Measurements from ENCODE around the gene SCARB2.

DNA sequence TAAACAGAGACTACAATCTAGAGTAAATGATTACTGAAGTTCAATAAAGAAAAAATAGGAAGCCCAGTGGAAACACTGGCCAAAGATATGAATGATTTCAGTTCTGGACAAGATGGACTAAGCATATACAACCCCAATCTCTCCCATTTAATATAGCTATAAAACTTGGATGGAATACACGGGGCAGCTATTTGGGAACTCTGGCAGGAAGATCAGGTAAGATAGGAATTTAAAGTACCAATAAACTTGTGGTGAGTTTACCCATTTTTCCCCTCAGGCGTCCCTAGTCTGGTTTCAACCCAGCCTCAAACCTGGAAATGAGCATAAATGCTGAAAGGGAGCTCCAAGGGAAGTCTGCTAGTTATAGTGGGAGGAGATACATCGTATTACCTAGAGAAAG, 85.9 kb downstream of the SCARB2 start:
- TF ChIP-seq, protein P1, sequence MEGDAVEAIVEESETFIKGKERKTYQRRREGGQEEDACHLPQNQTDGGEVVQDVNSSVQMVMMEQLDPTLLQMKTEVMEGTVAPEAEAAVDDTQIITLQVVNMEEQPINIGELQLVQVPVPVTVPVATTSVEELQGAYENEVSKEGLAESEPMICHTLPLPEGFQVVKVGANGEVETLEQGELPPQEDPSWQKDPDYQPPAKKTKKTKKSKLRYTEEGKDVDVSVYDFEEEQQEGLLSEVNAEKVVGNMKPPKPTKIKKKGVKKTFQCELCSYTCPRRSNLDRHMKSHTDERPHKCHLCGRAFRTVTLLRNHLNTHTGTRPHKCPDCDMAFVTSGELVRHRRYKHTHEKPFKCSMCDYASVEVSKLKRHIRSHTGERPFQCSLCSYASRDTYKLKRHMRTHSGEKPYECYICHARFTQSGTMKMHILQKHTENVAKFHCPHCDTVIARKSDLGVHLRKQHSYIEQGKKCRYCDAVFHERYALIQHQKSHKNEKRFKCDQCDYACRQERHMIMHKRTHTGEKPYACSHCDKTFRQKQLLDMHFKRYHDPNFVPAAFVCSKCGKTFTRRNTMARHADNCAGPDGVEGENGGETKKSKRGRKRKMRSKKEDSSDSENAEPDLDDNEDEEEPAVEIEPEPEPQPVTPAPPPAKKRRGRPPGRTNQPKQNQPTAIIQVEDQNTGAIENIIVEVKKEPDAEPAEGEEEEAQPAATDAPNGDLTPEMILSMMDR (IDR thresholded peaks at IDR 0.05 in 8 of 11, conservative IDR thresholded peaks at IDR 0.05 in 3 of 11) = no peak
- TF ChIP-seq POLR2A (IDR thresholded peaks at IDR 0.05) = no peak

Measured in spleen (tissue), 7 donors.